GM21717 (cell line): ENCODE measurements around the gene GLCE.
"Not testable (repeated sequence)": the region's sequence is repeated elsewhere in the genome, so short reads cannot be mapped to it uniquely, and the experiment has no call there.

Experiments used
- ATAC-seq: cut with Tn5 transposase; IDR thresholded peaks from one replicate; pipeline ENCODE4 v1.9.1; 2021; ENCODE audit warnings: mild to moderate bottlenecking, moderate library complexity; ENCODE audit not compliant: unreplicated experiment

Gene GLCE

DNA sequence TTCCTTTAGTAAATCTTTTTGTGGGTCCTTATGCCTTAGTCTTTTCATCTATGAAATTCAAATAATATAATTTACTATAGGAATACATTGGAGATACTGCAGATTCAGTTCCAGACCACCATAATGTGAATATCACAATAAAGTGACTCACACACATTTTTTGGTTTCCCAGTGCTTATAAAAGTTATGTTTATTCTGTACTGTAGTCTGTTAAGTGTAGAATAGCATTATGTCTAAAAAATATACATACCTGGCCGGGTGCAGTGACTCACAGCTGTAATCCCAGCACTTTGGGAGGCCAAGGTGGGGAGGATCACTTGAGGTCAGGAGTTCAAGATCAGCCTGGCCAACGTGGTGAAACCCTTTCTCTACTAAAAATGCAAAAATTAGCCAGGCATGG lies 84.4 kb downstream of the GLCE start:
- ATAC-seq = no peak

DNA sequence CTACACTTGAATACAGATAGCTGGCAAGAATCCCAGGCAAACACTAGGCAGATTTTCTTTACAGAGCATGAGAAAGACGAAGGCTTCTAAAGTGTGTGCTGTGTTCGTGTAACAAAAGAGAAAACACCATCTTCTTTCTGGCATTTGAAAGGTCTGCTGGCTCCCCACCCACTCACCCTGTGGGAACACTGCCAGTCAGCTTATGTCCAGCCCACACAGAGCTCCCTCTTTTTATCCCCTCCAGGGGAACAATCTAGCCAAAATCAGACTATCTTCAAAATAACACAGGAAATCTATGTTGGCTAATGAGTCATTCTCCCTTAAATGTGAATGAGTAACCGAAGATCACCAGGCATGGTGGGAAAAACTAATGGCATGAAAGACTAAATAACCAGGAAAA lies 92.7 kb downstream of the GLCE start:
- ATAC-seq = no peak

GRCh38 chr15:69265347-69265955 lies 105.0 kb downstream of the GLCE start:
- no peak for ATAC-seq

DNA sequence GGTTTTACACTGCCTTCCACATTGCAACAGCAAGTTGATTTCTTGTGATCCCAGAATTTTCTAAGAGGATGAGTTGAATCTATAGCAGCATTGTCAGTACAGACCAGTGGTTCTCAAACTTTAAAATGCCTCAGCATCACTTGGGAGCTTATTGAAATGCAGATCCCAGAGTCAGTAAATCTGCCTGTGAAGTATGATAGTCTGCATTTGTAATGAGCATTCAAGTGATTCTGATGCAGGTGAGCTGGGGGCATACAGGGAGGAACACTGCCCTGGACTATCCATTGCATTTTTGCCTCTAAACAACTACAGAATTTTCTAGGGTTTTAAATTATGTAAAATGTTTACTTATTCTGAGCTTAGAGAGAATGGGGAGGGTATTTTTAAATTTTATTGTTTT lies 110.8 kb downstream of the GLCE start:
- ATAC-seq = no peak

DNA sequence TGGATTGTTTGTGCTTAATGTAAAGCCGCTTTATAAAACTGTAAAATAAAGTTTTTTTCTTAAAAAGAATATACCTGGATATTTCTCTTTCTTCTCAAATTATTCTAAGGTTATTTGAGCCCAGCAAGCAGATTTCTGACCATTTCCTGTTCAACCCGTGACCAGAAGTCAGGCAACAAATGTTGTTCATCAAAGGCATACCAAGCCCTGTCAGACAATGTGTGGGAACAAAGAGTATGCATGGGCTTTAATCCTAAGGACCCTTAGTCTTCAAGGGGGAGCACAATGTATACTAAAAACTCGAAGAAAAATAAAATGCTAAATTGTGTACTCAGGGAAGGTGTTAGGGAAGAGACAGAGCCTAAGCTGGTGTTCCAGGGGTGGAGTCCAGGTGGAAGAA lies 111.7 kb downstream of the GLCE start:
- no peak for ATAC-seq

DNA sequence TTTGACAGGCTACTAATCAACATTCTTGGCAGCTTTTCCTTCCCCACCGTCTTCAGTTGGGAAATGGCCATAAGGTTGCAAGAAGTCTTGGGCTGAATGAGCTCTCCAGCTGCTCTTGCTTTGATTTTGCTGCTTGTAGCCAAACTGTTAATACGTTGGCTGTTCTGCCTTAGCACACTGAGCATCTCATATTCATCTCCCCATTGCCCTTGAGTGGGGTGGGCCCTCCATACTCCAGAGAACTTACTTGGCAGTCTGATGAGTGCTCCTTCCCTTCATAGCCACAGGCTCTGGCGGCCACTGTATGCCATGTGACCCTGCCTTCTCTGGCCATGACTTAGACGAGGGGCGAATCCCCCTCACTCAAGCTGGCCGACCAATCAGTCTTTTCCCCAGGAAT lies 112.5 kb downstream of the GLCE start:
- ATAC-seq = no peak

GRCh38 chr15:69275074-69275670 lies 114.7 kb downstream of the GLCE start:
- no peak for ATAC-seq

- no peak for ATAC-seq
Observed at GRCh38 chr15:69275933-69276560, 115.6 kb downstream of the GLCE start.

DNA sequence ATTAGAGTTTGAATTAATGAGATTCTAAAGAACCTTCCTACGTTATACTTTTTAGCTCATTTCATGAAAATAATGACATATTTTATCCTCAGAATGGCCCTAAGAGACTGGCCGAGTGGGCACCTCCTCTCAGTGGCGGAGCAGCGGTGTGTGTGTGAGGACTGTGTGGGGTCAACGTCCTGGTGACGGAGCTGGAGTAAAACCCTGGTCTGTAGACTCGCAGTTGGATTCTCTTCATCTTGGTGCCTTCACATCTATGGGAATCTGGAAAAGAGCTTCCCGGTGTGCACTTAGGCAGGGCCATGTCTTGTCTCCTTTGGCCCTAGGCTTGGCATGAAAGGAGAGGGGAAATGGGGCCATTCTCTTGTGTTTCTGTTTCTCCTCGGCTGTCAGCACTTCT lies 116.9 kb downstream of the GLCE start:
- no peak for ATAC-seq

- no peak for ATAC-seq
Observed at GRCh38 chr15:69279636-69280035, 119.2 kb downstream of the GLCE start.

- no peak for ATAC-seq
Observed at GRCh38 chr15:69280783-69281182, 120.3 kb downstream of the GLCE start.

DNA sequence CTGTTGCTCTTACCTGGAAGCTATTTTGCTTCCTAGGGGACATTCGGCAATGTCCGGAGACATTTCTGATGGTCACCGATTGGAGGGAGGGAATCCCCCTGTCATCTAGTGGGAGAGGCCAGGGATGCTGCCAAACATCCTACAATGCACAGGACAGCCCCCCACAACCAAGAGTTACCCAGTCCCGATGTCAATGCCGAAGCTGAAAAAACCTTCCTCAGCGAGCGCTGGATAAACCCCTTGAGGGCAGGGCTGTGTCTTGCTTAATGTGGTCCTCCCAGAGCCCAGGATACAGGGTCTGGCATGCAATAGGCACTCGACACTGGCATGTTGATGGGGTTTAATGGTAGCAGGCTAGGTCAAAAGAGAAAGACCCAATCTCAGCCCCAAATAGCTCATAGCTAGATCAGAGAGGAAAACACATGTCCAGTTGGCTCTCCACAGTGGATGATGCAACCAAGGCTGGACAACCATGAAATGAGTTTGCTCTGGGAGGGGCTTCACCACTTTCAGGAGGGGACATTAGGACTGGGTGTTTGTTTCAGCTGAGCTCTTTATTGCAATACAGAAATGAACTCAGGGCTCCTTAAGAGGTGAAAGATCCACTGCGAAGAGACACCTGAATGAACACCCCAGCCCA lies 121.8 kb downstream of the GLCE start:
- ATAC-seq = no peak

DNA sequence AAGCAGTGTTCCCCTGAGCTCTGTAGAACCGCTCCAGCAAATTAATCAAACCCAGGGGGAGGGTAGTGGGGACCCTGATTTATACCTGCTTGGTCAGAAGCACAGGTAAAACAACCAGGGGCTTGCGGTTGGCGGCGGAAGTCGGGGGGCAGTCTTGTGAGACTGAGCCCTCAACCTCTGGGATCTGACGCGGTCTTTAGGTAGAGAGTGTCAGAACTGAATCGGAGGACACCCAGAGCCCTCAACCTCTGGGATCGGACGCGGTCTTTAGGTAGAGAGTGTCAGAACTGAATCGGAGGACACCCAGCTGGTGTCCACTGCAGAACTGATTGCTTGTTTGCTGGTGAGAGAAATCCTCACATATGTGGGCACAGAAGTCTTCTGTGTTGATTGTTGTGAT lies 125.4 kb downstream of the GLCE start:
- ATAC-seq = no peak

DNA sequence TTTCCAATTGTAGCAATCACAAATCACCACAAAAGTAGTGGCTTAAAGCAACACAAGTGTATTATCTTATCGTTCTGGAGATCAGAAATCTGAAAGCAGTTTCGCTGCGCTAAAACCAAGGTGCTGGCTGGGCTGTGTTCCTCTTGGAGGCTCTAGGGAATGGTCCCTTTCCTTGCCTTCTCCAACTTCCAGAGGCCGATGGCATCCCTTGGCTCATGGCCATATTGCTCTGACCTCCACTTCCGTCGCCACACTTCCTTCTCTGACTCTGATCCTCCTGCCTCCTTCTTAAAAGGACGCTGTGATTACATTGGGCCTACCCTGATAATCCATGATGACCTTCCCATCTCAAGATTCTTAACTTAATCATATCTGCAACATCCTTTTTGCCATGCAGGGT lies 127.6 kb downstream of the GLCE start:
- ATAC-seq = no peak

DNA sequence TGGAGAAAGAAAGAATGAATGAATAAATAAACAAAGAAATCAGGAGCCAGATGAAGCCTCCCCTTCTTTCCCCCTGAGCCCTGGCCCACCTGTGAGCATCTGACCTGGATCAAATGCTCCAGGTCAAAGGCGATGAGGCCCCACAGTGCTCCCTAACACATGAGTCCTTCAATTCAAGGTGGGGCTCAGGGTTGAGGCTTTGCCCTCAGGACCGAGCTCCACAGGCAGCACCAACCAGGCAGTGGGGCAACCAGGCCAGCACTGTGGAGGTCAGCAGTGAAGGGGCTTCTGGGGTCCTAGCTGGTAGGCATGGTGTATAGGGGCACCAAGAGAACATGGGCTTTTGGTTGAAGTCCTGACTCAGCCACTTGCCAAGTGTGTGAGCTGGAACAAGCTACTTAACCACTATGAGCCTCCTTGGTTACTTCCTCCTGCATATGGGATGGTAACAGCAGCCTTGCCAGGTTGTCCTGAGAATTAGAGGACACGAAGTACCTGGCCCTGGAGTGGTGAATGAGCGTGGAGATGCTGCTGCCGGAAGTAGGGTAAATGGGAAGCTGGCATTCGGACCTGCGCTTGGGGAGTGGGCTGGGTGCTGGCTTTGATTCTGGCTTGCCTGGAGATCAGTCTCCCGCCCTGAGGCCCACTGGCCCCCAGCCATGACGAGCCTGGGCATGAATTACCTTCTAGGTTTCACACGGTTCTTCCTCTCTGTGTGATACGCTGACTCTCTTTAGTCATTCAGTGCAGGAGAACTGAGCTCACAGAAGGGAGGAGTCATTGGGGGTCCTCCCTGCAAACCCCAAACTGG lies 128.3 kb downstream of the GLCE start:
- ATAC-seq = no peak

DNA sequence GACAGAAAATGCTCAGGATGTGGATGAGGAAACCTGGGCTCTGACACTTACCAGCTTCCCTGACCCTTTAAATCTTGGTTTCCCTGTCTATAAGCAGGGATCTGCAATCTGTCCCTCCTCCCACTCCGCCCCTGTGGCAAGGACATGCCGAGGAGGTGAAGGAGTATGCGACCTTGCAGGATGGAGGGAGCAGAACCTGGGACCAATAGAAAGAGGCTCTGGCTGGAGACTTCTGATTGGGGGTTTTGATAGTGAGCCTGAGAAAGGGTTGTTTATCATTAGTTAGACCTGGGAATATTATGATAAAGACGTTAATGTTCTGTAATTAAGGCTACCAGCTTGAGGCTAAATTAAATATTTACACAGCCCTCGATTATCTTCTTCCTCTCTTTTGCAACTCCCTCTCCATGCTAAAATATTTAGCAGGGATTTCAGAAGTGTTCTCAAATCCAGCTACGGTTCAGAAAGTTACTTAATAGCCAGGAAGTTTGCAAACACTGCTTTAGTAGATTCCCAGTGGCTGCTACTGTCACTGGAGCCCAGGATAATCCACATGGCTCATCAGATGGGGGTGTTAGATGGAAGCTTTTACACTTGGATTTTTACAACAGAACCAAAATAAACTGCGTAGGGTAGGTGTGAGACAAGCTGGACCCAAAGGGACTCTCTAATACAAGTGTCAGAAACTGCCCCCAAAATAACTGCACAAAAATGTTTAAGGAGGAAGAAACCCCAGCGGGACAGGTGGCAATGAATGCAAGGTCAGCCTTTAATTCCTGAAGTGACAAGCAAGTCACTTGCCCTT lies 129.1 kb downstream of the GLCE start:
- ATAC-seq = no peak

GRCh38 chr15:69290346-69291164 lies 130.1 kb downstream of the GLCE start:
- no peak for ATAC-seq

GRCh38 chr15:69291651-69292050 lies 131.2 kb downstream of the GLCE start:
- ATAC-seq = not testable (repeated sequence)

GRCh38 chr15:69292826-69293420 lies 132.5 kb downstream of the GLCE start:
- no peak for ATAC-seq
